Left lung (tissue), 10 donors: Measurements from ENCODE around the gene MGAT2. TPM values are rescaled to one million over a fixed set of nuclear protein-coding genes. Genes with fewer than 3 reads are reported as not detected.

Experiments
- ATAC-seq: fragments of 200-7000 bp; cut with Tn5 transposase; one replicate; pipeline ENCODE4 v1.9.1; 2020; ENCODE audit warnings: moderate library complexity
- DNase-seq, 4 donors: peaks; one replicate each; pipeline ENCODE4 v3.0.0-alpha.2; 2013 to 2020
- H3K27ac ChIP-seq, 2 donors: fragments of 200-600 bp; sonication (generic) in 1 of 2; one replicate each; pipeline versions ENCODE4 v1.5.0 to v1.8.0; 2020 to 2021
- H3K27me3 ChIP-seq, 2 donors: fragments of 200-600 bp; sonication (generic) in 1 of 2; one replicate each; pipeline versions ENCODE4 v1.5.0 to v1.8.0; 2020 to 2021
- H3K36me3 ChIP-seq, 2 donors: fragments of 200-600 bp; sonication (generic) in 1 of 2; one replicate each; pipeline versions ENCODE4 v1.5.0 to v1.8.0; 2020 to 2021
- H3K4me1 ChIP-seq, 2 donors: fragments of 200-600 bp; one replicate each; pipeline ENCODE4 v1.8.0; 2021
- H3K4me3 ChIP-seq, 2 donors: fragments of 200-600 bp; sonication (generic) in 1 of 2; one replicate each; pipeline versions ENCODE4 v1.5.0 to v1.8.0; 2020 to 2021; ENCODE audit warnings: mild to moderate bottlenecking in 1 of 2
- H3K9me3 ChIP-seq, 2 donors: fragments of 200-600 bp; sonication (generic) in 1 of 2; one replicate each; pipeline versions ENCODE4 v1.5.0 to v1.8.0; 2020 to 2021
- intact Hi-C, 2 donors: fragments of 100-400 bp; cut with DNase I; formaldehyde crosslinking; loops; one replicate each; pipeline versions ENCODE4 v1.11.2 to v1.14.2; 2022
- polyA plus RNA-seq, 6 donors: library from polyadenylated mRNA; unstranded; fragments of 120-200 nt; gene quantifications; one replicate each; pipeline ENCODE4 v1.2.1, GENCODE V29; 2013; ENCODE audit not compliant: insufficient read length in 6 of 6
- total RNA-seq, 2 donors: library from RNA; stranded (reverse); fragmentation: NEBNext Ultra II Directional; extraction: Animal tissue kit (Norgen Biotek cat#: 25700); gene quantifications; one replicate each; pipeline ENCODE4 v1.2.1, GENCODE V29; 2021
- TF ChIP-seq, protein P1 (sequence below), 2 donors: fragments of 200-600 bp; sonication (generic) in 1 of 2; IDR thresholded peaks; one replicate each; pipeline versions ENCODE4 v1.5.0 to v1.8.0; 2021; ENCODE audit warnings: antibody characterized with exemption in 2 of 2
- donor health status: DM: no; HTN: yes; CAD: no.
- donor health status: DM: no; HTN: no; CAD: no.

The MGAT2 gene
- total and polyA plus RNA-seq, 8 donors: 8.3 to 47.2 (median 17.6) TPM

- H3K4me1 ChIP-seq: peaks cover 27 to 61% of the 10 kb centered on the region in 2 donors
- no peaks in the 10 kb centered on the region for H3K27me3 ChIP-seq
- no peaks in the 10 kb centered on the region for H3K9me3 ChIP-seq
- ATAC-seq: peak; percentile 72
- peak overlapping the region; percentile 95 to 98 for H3K27ac ChIP-seq
- peaks cover 0 to 32% of the 10 kb centered on the region in 2 donors for H3K36me3 ChIP-seq
- intact Hi-C loops: no loop called here
- TF ChIP-seq, protein P1, sequence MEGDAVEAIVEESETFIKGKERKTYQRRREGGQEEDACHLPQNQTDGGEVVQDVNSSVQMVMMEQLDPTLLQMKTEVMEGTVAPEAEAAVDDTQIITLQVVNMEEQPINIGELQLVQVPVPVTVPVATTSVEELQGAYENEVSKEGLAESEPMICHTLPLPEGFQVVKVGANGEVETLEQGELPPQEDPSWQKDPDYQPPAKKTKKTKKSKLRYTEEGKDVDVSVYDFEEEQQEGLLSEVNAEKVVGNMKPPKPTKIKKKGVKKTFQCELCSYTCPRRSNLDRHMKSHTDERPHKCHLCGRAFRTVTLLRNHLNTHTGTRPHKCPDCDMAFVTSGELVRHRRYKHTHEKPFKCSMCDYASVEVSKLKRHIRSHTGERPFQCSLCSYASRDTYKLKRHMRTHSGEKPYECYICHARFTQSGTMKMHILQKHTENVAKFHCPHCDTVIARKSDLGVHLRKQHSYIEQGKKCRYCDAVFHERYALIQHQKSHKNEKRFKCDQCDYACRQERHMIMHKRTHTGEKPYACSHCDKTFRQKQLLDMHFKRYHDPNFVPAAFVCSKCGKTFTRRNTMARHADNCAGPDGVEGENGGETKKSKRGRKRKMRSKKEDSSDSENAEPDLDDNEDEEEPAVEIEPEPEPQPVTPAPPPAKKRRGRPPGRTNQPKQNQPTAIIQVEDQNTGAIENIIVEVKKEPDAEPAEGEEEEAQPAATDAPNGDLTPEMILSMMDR (IDR thresholded peaks at IDR 0.05): no peak
- peak in 3 of 4 donors; percentile 42 to 97 (median 83) for DNase-seq
- peak overlapping the region; percentile 95 to 99 for H3K4me3 ChIP-seq
Measured at GRCh38 chr14:49621114-49621881, 699 bp downstream of the MGAT2 start.

- ATAC-seq (no peak), DNase-seq (no peak)
- H3K4me3 ChIP-seq: peak overlapping the region; percentile 95 to 99
- peaks cover 0 to 26% of the 10 kb centered on the region in 2 donors for H3K36me3 ChIP-seq
- intact Hi-C loops: no loop called here
- peaks cover 27 to 61% of the 10 kb centered on the region in 2 donors for H3K4me1 ChIP-seq
- TF ChIP-seq, protein P1 (IDR thresholded peaks at IDR 0.05): no peak
- no peaks in the 10 kb centered on the region for H3K27me3 ChIP-seq
- no peak overlapping the region for H3K27ac ChIP-seq
- no peaks in the 10 kb centered on the region for H3K9me3 ChIP-seq
Measured at GRCh38 chr14:49622022-49622607, 1.5 kb downstream of the MGAT2 start.

DNA sequence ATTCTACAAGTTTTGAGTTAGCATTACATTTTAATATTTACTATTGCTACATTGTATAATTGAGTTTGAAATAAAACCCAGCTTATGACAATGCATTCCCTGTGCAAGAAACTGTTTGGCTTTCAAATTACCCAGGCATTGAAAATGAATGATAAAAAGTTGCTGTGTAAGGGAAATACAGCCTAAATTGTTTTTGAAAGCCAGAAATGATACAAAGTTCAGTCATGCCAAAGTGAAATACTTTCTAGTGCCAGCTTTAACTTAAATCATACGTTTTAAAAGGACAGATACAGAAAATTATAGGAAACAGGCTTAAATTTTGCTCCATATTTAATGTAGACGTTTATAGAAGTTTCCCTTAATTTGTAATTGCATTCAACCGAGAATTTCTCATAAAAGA is 2.8 kb downstream of the MGAT2 start:
- DNase-seq (no peak), ATAC-seq (no peak)
- Histone ChIP-seq H3K27me3 (no peaks in the 10 kb centered on the region), H3K4me3 (peak overlapping the region in 1 of 2 donors; percentile 95), H3K27ac (no peak overlapping the region), H3K36me3 (peaks cover 0 to 13% of the 10 kb centered on the region in 2 donors), H3K4me1 (peaks cover 27 to 53% of the 10 kb centered on the region in 2 donors), H3K9me3 (no peaks in the 10 kb centered on the region)
- intact Hi-C loops: no loop called here
- TF ChIP-seq, protein P1 (IDR thresholded peaks at IDR 0.05): no peak

GRCh38 chr14:49623941-49624839 is 3.6 kb downstream of the MGAT2 start:
- DNase-seq (no peak), ATAC-seq (no peak)
- intact Hi-C loops: no loop called here
- Histone ChIP-seq H3K4me3 (peak overlapping the region in 1 of 2 donors; percentile 95), H3K9me3 (no peaks in the 10 kb centered on the region), H3K27me3 (no peaks in the 10 kb centered on the region), H3K4me1 (peaks cover 25 to 45% of the 10 kb centered on the region in 2 donors), H3K27ac (no peak overlapping the region), H3K36me3 (peaks cover 0 to 7% of the 10 kb centered on the region in 2 donors)
- TF ChIP-seq, protein P1 (IDR thresholded peaks at IDR 0.05): no peak
